HepG2 (cell line): ENCODE measurements around the gene RREB1. TPM values are rescaled to one million over a fixed set of nuclear protein-coding genes. Genes with fewer than 3 reads are reported as not detected.

Experiments used
- ATAC-seq: fragments of 200-7000 bp; cut with Tn5 transposase; 3 replicates; pipeline ENCODE4 v1.9.1; 2020; ENCODE audit warnings: mild to moderate bottlenecking, moderate library complexity
- BruUV-seq: library from RNA; stranded (reverse); fragments of 400-500 nt; replicated peaks from 2 replicates; lab custom pipeline; 2021; lab: Mats Ljungman, UMichigan
- CTCF ChIA-PET: fragments of 300-600 bp; formaldehyde crosslinking; extraction: SDS; loops from one replicate; lab custom pipeline; 2021; ENCODE audit warnings: low total read pairs, inconsistent platforms, low intra/inter-chr PET ratio; lab: Yijun Ruan, JAX
- POLR2A ChIA-PET: fragments of 350-600 bp; sonication (Branson Sonifier 250); formaldehyde crosslinking; loops from one replicate; lab custom pipeline; 2020; ENCODE audit warnings: antibody characterized with exemption, inconsistent platforms; lab: Yijun Ruan, JAX
- DNase-seq: peaks from one replicate; pipeline ENCODE4 v3.0.0-alpha.2; 2015; ENCODE audit warnings: low spot score
- FAIRE-seq: peaks from 3 replicates; lab custom pipeline; 2011; peaks lifted over from hg19 to GRCh38; lab: Jason Lieb, UNC
- H2AFZ ChIP-seq: one replicate; pipeline ENCODE4 v1.6.1; 2011; ENCODE audit warnings: low read length, inconsistent platforms
- H3K27ac ChIP-seq: fragments of 300-600 bp; 3 replicates; pipeline ENCODE4 v1.8.0; 2011; ENCODE audit warnings: mixed run types, mild to moderate bottlenecking, mixed read lengths, low read length, inconsistent platforms; ENCODE audit not compliant: insufficient read depth; ENCODE audit errors: extremely low read length
- H3K27me3 ChIP-seq, 2 experiments: fragments of 200-600 bp in 1 of 2; 2 replicates in 1 of 2; 3 replicates in 1 of 2; pipeline versions ENCODE4 v1.6.0 to v1.8.0; 2011; ENCODE audit warnings: low read length in 2 of 2, mild to moderate bottlenecking in 2 of 2, moderate library complexity in 2 of 2, inconsistent platforms in 1 of 2; ENCODE audit not compliant: insufficient read depth in 2 of 2, control insufficient read depth in 1 of 2
- H3K36me3 ChIP-seq, 2 experiments: fragments of 200-600 bp in 1 of 2; replicated peaks in 1 of 2; 2 replicates in 1 of 2; 3 replicates in 1 of 2; pipeline versions ENCODE4 v1.5.1 to v1.8.0; 2011; ENCODE audit warnings: low read length in 2 of 2, inconsistent platforms in 1 of 2; ENCODE audit not compliant: insufficient read depth in 2 of 2, control insufficient read depth in 1 of 2
- H3K4me1 ChIP-seq: 2 replicates; pipeline ENCODE4 v1.5.1; 2012; ENCODE audit warnings: low read length, inconsistent platforms; ENCODE audit not compliant: insufficient read depth
- H3K4me2 ChIP-seq: 2 replicates; pipeline ENCODE4 v1.6.0; 2011; ENCODE audit warnings: low read depth, low read length, inconsistent platforms
- H3K4me3 ChIP-seq, 3 experiments: fragments of 200-600 bp in 1 of 3; sonication (generic), shearing (Covaris generic) in 1 of 3; replicated peaks in 1 of 3; 2 replicates each; pipeline ENCODE4 v1.5.1; 2011 to 2016; ENCODE audit warnings: low read length in 3 of 3, inconsistent platforms in 2 of 3, low read depth in 2 of 3, mild to moderate bottlenecking in 2 of 3, control low read depth in 1 of 3, mixed read lengths in 1 of 3; ENCODE audit not compliant: insufficient read depth in 1 of 3
- H3K79me2 ChIP-seq: one replicate; pipeline ENCODE4 v1.6.1; 2011; ENCODE audit warnings: low read length, inconsistent platforms; ENCODE audit not compliant: insufficient read depth
- H3K9ac ChIP-seq: 2 replicates; pipeline ENCODE4 v1.6.0; 2011; ENCODE audit warnings: mild to moderate bottlenecking, low read depth, low read length, inconsistent platforms; ENCODE audit not compliant: insufficient read depth
- H3K9me3 ChIP-seq: 2 replicates; pipeline ENCODE4 v1.5.1; 2012; ENCODE audit warnings: mild to moderate bottlenecking, low read length
- H4K20me1 ChIP-seq: 2 replicates; pipeline ENCODE4 v1.6.0; 2011; ENCODE audit warnings: inconsistent platforms, mild to moderate bottlenecking, low read length, moderate library complexity; ENCODE audit not compliant: insufficient read depth
- CC2D1A ChIP-seq: sonication (generic); formaldehyde crosslinking; IDR thresholded peaks from 2 replicates; pipeline ENCODE4 v1.8.1; 2023; ENCODE audit warnings: mild to moderate bottlenecking, missing genetic modification reagents
- CENPX ChIP-seq: sonication (generic); formaldehyde crosslinking; IDR thresholded peaks from 2 replicates; pipeline ENCODE4 v1.9.0; 2021; ENCODE audit warnings: mild to moderate bottlenecking, missing genetic modification reagents, moderate library complexity
- FOSL1 ChIP-seq: sonication (generic); formaldehyde crosslinking; IDR thresholded peaks from 2 replicates; pipeline ENCODE4 v1.9.0; 2021; ENCODE audit warnings: missing genetic modification reagents, borderline replicate concordance
- KLF9 ChIP-seq: IDR thresholded peaks from 2 replicates; pipeline ENCODE4 v1.6.1; 2016; ENCODE audit warnings: low read depth
- NR2F1 ChIP-seq, 2 experiments: fragments of 450-650 bp in 1 of 2; formaldehyde crosslinking in 1 of 2; IDR thresholded peaks; 2 replicates each; pipeline versions ENCODE4 v1.5.0 to v1.6.1; 2016 to 2020; ENCODE audit warnings: mild to moderate bottlenecking in 1 of 2, missing compliant biosample characterization in 1 of 2, missing genetic modification reagents in 1 of 2, moderate library complexity in 1 of 2
- REXO4 ChIP-seq: sonication (generic); formaldehyde crosslinking; IDR thresholded peaks from 2 replicates; pipeline ENCODE4 v1.8.0; 2022; ENCODE audit warnings: missing genetic modification reagents, mild to moderate bottlenecking, borderline replicate concordance
- SMARCE1 ChIP-seq: fragments of 450-650 bp; IDR thresholded peaks from 2 replicates; pipeline ENCODE4 v1.6.1; 2017; ENCODE audit warnings: borderline replicate concordance
- ZNF496 ChIP-seq: sonication (generic); formaldehyde crosslinking; IDR thresholded peaks from 2 replicates; pipeline ENCODE4 v1.8.1; 2023; ENCODE audit warnings: mild to moderate bottlenecking, moderate library complexity, missing genetic modification reagents; ENCODE audit not compliant: insufficient replicate concordance
- ZNF746 ChIP-seq: sonication (generic); formaldehyde crosslinking; IDR thresholded peaks from 2 replicates; pipeline ENCODE4 v1.8.0; 2022; ENCODE audit warnings: mild to moderate bottlenecking, missing genetic modification reagents
- WGBS: methylation state at CpG from one replicate; pipeline ENCODE4 v1.1.6; 2017; ENCODE audit warnings: low lambda C conversion rate; 5-methylcytosine and 5-hydroxymethylcytosine counted together
- in situ Hi-C: cut with HindIII; loops from 2 replicates; pipeline ENCODE4 v1.10.0; 2017; ENCODE audit warnings: low pct_unique_long_range_greater_than_20kb; ENCODE audit not compliant: extremely low pct_ligation_motif_present
- intact Hi-C: fragments of 100-400 bp; cut with micrococcal nuclease; formaldehyde crosslinking; loops from one replicate; pipeline ENCODE4 v1.10.0; 2022; ENCODE audit not compliant: unreplicated experiment
- polyA plus RNA-seq, 8 experiments: library from polyadenylated mRNA; depleted of rRNA in 3 of 8; stranded (reverse) in 7 of 8; unstranded in 1 of 8; fragments of >200 nt; fragmentation: Illumina TruSeq in 4 of 8; extraction: Trizol in 4 of 8; gene quantifications; 2 replicates each; pipeline versions ENCODE4 v1.2.1 to v1.2.3, GENCODE V29; 2011 to 2016; ENCODE audit warnings: low read depth in 4 of 8, missing spikeins in 1 of 8, mixed read lengths in 1 of 8; ENCODE audit not compliant: insufficient read depth in 1 of 8
- total RNA-seq, 5 experiments: library from RNA; depleted of rRNA; stranded (reverse); fragments of >200 nt; fragmentation: Illumina TruSeq; extraction: Trizol; gene quantifications; 2 replicates each; pipeline ENCODE4 v1.2.3, GENCODE V29; 2016; ENCODE audit warnings: low read depth in 1 of 5
- TF ChIP-seq, protein P1 (sequence below): IDR thresholded peaks from 2 replicates; pipeline ENCODE4 v1.4.0; 2020; ENCODE audit warnings: mild to moderate bottlenecking, missing genetic modification reagents
- TF ChIP-seq, protein P2 (sequence below): sonication (generic); formaldehyde crosslinking; IDR thresholded peaks from 2 replicates; pipeline ENCODE4 v1.9.0; 2021; ENCODE audit warnings: missing genetic modification reagents, mild to moderate bottlenecking, borderline replicate concordance
- TF ChIP-seq, protein P3 (sequence below): sonication (generic); formaldehyde crosslinking; IDR thresholded peaks from 2 replicates; pipeline ENCODE4 v1.4.0; 2020; ENCODE audit warnings: missing genetic modification reagents, borderline replicate concordance
- TF ChIP-seq, protein P4 (sequence below): sonication (generic); formaldehyde crosslinking; IDR thresholded peaks from 2 replicates; pipeline ENCODE4 v1.8.0; 2022; ENCODE audit warnings: mild to moderate bottlenecking, missing genetic modification reagents; ENCODE audit not compliant: insufficient replicate concordance
- TF ChIP-seq, protein P5 (sequence below): sonication (generic); formaldehyde crosslinking; IDR thresholded peaks from 2 replicates; pipeline ENCODE4 v1.8.1; 2023; ENCODE audit warnings: mild to moderate bottlenecking, inconsistent platforms, moderate library complexity, missing genetic modification reagents, borderline replicate concordance

Gene RREB1
- total and polyA plus RNA-seq, 2 of the 13 experiments (the other 11 are each of a cell fraction or from before 2014, with no cell fraction given), result 6.1 to 23.2 TPM

GRCh38 chr6:7215131-7215530 lies 107.4 kb downstream of the RREB1 start:
- ATAC-seq (peak; percentile 29), DNase-seq (peak; percentile 46), FAIRE-seq (no peak)
- CTCF ChIA-PET, result no interaction called here
- Histone ChIP-seq H3K4me3 (no peak overlapping the region), H4K20me1 (peaks cover 2% of the 10 kb centered on the region; the same call in 1 of the 2 replicates), H3K4me1 (peaks cover 32% of the 10 kb centered on the region), H3K79me2 (no peaks in the 10 kb centered on the region), H2AFZ (no peak overlapping the region), H3K27me3 (no peaks in the 10 kb centered on the region), H3K4me2 (no peak overlapping the region), H3K9me3 (no peaks in the 10 kb centered on the region), H3K9ac (no peak overlapping the region), H3K27ac (no peak overlapping the region), H3K36me3 (peaks cover 59 to 93% of the 10 kb centered on the region in 2 experiments)
- in situ Hi-C loops (no loop called here), intact Hi-C loops (no loop called here)
- POLR2A ChIA-PET, result no interaction called here
- 70% methylated on average over 8 of the region's 8 CpGs for WGBS
- BruUV-seq, result no TSS peak
- TF ChIP-seq NR2F1 (CRISPR knock-in tag; IDR thresholded peaks at IDR 0.05) (peak; percentile 38 to 64; a peak in 1 of 4 replicates), ZNF746 (CRISPR knock-in tag) (no peak), CC2D1A (CRISPR knock-in tag) (no peak), FOSL1 (CRISPR knock-in tag) (peak; percentile 57), KLF9 (CRISPR knock-in tag) (no peak), REXO4 (CRISPR knock-in tag) (no peak), CENPX (CRISPR knock-in tag) (no peak), SMARCE1 (no peak), ZNF496 (CRISPR knock-in tag) (no peak)
- TF ChIP-seq, protein P1, sequence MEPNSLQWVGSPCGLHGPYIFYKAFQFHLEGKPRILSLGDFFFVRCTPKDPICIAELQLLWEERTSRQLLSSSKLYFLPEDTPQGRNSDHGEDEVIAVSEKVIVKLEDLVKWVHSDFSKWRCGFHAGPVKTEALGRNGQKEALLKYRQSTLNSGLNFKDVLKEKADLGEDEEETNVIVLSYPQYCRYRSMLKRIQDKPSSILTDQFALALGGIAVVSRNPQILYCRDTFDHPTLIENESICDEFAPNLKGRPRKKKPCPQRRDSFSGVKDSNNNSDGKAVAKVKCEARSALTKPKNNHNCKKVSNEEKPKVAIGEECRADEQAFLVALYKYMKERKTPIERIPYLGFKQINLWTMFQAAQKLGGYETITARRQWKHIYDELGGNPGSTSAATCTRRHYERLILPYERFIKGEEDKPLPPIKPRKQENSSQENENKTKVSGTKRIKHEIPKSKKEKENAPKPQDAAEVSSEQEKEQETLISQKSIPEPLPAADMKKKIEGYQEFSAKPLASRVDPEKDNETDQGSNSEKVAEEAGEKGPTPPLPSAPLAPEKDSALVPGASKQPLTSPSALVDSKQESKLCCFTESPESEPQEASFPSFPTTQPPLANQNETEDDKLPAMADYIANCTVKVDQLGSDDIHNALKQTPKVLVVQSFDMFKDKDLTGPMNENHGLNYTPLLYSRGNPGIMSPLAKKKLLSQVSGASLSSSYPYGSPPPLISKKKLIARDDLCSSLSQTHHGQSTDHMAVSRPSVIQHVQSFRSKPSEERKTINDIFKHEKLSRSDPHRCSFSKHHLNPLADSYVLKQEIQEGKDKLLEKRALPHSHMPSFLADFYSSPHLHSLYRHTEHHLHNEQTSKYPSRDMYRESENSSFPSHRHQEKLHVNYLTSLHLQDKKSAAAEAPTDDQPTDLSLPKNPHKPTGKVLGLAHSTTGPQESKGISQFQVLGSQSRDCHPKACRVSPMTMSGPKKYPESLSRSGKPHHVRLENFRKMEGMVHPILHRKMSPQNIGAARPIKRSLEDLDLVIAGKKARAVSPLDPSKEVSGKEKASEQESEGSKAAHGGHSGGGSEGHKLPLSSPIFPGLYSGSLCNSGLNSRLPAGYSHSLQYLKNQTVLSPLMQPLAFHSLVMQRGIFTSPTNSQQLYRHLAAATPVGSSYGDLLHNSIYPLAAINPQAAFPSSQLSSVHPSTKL (CRISPR knock-in tag), result peak; percentile 46
- TF ChIP-seq, protein P2, sequence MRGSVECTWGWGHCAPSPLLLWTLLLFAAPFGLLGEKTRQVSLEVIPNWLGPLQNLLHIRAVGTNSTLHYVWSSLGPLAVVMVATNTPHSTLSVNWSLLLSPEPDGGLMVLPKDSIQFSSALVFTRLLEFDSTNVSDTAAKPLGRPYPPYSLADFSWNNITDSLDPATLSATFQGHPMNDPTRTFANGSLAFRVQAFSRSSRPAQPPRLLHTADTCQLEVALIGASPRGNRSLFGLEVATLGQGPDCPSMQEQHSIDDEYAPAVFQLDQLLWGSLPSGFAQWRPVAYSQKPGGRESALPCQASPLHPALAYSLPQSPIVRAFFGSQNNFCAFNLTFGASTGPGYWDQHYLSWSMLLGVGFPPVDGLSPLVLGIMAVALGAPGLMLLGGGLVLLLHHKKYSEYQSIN, result no peak
- TF ChIP-seq, protein P3, sequence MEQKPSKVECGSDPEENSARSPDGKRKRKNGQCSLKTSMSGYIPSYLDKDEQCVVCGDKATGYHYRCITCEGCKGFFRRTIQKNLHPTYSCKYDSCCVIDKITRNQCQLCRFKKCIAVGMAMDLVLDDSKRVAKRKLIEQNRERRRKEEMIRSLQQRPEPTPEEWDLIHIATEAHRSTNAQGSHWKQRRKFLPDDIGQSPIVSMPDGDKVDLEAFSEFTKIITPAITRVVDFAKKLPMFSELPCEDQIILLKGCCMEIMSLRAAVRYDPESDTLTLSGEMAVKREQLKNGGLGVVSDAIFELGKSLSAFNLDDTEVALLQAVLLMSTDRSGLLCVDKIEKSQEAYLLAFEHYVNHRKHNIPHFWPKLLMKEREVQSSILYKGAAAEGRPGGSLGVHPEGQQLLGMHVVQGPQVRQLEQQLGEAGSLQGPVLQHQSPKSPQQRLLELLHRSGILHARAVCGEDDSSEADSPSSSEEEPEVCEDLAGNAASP (CRISPR knock-in tag), result no peak
- TF ChIP-seq, protein P4, sequence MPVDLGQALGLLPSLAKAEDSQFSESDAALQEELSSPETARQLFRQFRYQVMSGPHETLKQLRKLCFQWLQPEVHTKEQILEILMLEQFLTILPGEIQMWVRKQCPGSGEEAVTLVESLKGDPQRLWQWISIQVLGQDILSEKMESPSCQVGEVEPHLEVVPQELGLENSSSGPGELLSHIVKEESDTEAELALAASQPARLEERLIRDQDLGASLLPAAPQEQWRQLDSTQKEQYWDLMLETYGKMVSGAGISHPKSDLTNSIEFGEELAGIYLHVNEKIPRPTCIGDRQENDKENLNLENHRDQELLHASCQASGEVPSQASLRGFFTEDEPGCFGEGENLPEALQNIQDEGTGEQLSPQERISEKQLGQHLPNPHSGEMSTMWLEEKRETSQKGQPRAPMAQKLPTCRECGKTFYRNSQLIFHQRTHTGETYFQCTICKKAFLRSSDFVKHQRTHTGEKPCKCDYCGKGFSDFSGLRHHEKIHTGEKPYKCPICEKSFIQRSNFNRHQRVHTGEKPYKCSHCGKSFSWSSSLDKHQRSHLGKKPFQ (CRISPR knock-in tag), result no peak
- TF ChIP-seq, protein P5, sequence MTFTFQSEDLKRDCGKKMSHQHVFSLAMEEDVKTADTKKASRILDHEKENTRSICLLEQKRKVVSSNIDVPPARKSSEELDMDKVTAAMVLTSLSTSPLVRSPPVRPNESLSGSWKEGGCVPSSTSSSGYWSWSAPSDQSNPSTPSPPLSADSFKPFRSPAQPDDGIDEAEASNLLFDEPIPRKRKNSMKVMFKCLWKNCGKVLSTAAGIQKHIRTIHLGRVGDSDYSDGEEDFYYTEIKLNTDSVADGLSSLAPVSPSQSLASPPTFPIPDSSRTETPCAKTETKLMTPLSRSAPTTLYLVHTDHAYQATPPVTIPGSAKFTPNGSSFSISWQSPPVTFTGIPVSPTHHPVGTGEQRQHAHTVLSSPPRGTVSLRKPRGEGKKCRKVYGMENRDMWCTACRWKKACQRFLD, result no peak
